Endothelial cell of umbilical vein (primary cell): ENCODE results near the gene CALML6. TPM values are rescaled to one million over a fixed set of nuclear protein-coding genes. Genes with fewer than 3 reads are reported as not detected.

ENCODE experiments used
- BruUV-seq: library from RNA; stranded (reverse); fragments of 400-500 nt; replicated peaks from 2 replicates; lab custom pipeline; 2021; lab: Mats Ljungman, UMichigan
- CTCF ChIA-PET: fragments of 300-600, 350-600 bp; sonication (Branson Sonifier 250); formaldehyde crosslinking; loops from one replicate; lab custom pipeline; 2021; ENCODE audit warnings: antibody characterized with exemption, inconsistent platforms; lab: Charles Lee
- POLR2A ChIA-PET: fragments of 300-600, 350-600 bp; sonication (Branson Sonifier 250); formaldehyde crosslinking; loops from one replicate; lab custom pipeline; 2021; ENCODE audit warnings: antibody characterized with exemption, inconsistent platforms; lab: Charles Lee
- DNase-seq: peaks from one replicate; pipeline ENCODE4 v3.0.0-alpha.2; 2011; ENCODE audit warnings: low read depth, low spot score
- FAIRE-seq: peaks from 2 replicates; lab custom pipeline; 2011; peaks lifted over from hg19 to GRCh38; lab: Jason Lieb, UNC
- H2AFZ ChIP-seq: 2 replicates; pipeline ENCODE4 v1.6.0; 2012; ENCODE audit warnings: low read depth, low read length, control low read depth, inconsistent platforms
- H3K27ac ChIP-seq: 2 replicates; pipeline ENCODE4 v1.5.1; 2011; ENCODE audit warnings: low read depth, mild to moderate bottlenecking, control low read depth, low read length, moderate library complexity; ENCODE audit not compliant: insufficient read depth
- H3K27me3 ChIP-seq, 2 experiments: 2 replicates each; pipeline versions ENCODE4 v1.6.0 to v1.6.1; 2011; ENCODE audit warnings: low read length in 2 of 2, mixed read lengths in 1 of 2; ENCODE audit not compliant: control insufficient read depth in 2 of 2, insufficient read depth in 2 of 2
- H3K36me3 ChIP-seq, 2 experiments: 2 replicates in 1 of 2; 3 replicates in 1 of 2; pipeline ENCODE4 v1.5.1; 2011; ENCODE audit warnings: low read length in 2 of 2, mild to moderate bottlenecking in 1 of 2, moderate library complexity in 1 of 2; ENCODE audit not compliant: control insufficient read depth in 2 of 2, insufficient read depth in 2 of 2; ENCODE audit errors: extremely low read depth in 1 of 2
- H3K4me1 ChIP-seq: 3 replicates; pipeline ENCODE4 v1.5.1; 2011; ENCODE audit warnings: mild to moderate bottlenecking, low read length; ENCODE audit not compliant: control insufficient read depth, insufficient read depth; ENCODE audit errors: extremely low read depth
- H3K4me2 ChIP-seq: 2 replicates; pipeline ENCODE4 v1.6.1; 2011; ENCODE audit warnings: low read length, control low read depth, mixed read lengths; ENCODE audit not compliant: insufficient read depth
- H3K4me3 ChIP-seq, 3 experiments: fragments of 200-600 bp in 1 of 3; sonication (generic), shearing (Covaris generic) in 1 of 3; replicated peaks in 1 of 3; 2 replicates each; pipeline ENCODE4 v1.5.1; 2011 to 2016; ENCODE audit warnings: control low read depth in 3 of 3, low read length in 3 of 3, mild to moderate bottlenecking in 2 of 3, inconsistent platforms in 1 of 3, low read depth in 1 of 3, moderate library complexity in 1 of 3; ENCODE audit not compliant: insufficient read depth in 1 of 3
- H3K79me2 ChIP-seq: 2 replicates; pipeline ENCODE4 v1.6.0; 2012; ENCODE audit warnings: low read length, inconsistent platforms; ENCODE audit not compliant: control insufficient read depth, insufficient read depth
- H3K9ac ChIP-seq: replicated peaks from 2 replicates; pipeline ENCODE3; 2011; ENCODE audit warnings: low read length, control low read depth; ENCODE audit not compliant: insufficient read depth; ENCODE audit errors: extremely low read depth
- H3K9me1 ChIP-seq: replicated peaks from 3 replicates; pipeline ENCODE4 v1.6.0; 2011; ENCODE audit warnings: mild to moderate bottlenecking, low read length; ENCODE audit not compliant: control insufficient read depth, insufficient read depth; ENCODE audit errors: extremely low read depth
- H3K9me3 ChIP-seq: replicated peaks from 2 replicates; pipeline ENCODE4 v1.5.1; 2012; ENCODE audit warnings: low read length, inconsistent platforms; ENCODE audit not compliant: control insufficient read depth, insufficient read depth
- H4K20me1 ChIP-seq: replicated peaks from 2 replicates; pipeline ENCODE3; 2011; ENCODE audit warnings: mild to moderate bottlenecking, low read length; ENCODE audit not compliant: control insufficient read depth, insufficient read depth; ENCODE audit errors: extremely low read depth
- CTCF ChIP-seq, 2 donors: IDR thresholded peaks; 1 replicate in 1 of 2; 2 replicates in 1 of 2; pipeline ENCODE4 v1.5.1; 2011; ENCODE audit warnings: low read length in 2 of 2, mild to moderate bottlenecking in 2 of 2, moderate library complexity in 2 of 2, control low read depth in 1 of 2, inconsistent platforms in 1 of 2, low read depth in 1 of 2; ENCODE audit not compliant: insufficient read depth in 1 of 2; ENCODE audit errors: extremely low read depth in 1 of 2
- EZH2 ChIP-seq: IDR thresholded peaks from 2 replicates; pipeline ENCODE4 v1.6.1; 2012; ENCODE audit warnings: borderline replicate concordance, low read depth, mild to moderate bottlenecking, moderate library complexity, low read length, inconsistent platforms; ENCODE audit not compliant: severe bottlenecking
- FOS ChIP-seq: IDR thresholded peaks from 2 replicates; pipeline ENCODE4 v1.6.1; 2011; ENCODE audit warnings: mild to moderate bottlenecking, low read length, moderate library complexity, borderline replicate concordance; ENCODE audit not compliant: insufficient read depth
- GATA2 ChIP-seq: IDR thresholded peaks from 2 replicates; pipeline ENCODE4 v1.7.0; 2011; ENCODE audit warnings: low read depth, mild to moderate bottlenecking, moderate library complexity, mixed read lengths, low read length; ENCODE audit not compliant: insufficient read length, insufficient read depth
- JUN ChIP-seq: IDR thresholded peaks from 2 replicates; pipeline ENCODE4 v1.6.1; 2011; ENCODE audit warnings: borderline replicate concordance, low read depth; ENCODE audit not compliant: insufficient read length, insufficient read depth
- MAX ChIP-seq: IDR thresholded peaks from 2 replicates; pipeline ENCODE4 v1.6.1; 2011; ENCODE audit not compliant: insufficient read depth, insufficient read length
- MYC ChIP-seq: IDR thresholded peaks from one replicate; pipeline ENCODE4 v1.6.1; 2011; ENCODE audit warnings: mild to moderate bottlenecking, low read depth, low read length
- POLR2A ChIP-seq: IDR thresholded peaks from 2 replicates; pipeline ENCODE4 v1.6.1; 2012; ENCODE audit warnings: low read depth, mild to moderate bottlenecking, control low read depth, low read length
- POLR2AphosphoS5 ChIP-seq: IDR thresholded peaks from 2 replicates; pipeline ENCODE4 v1.6.1; 2012; ENCODE audit warnings: low read depth, mild to moderate bottlenecking, control low read depth, low read length, moderate library complexity; ENCODE audit not compliant: insufficient read depth
- dilution Hi-C: fragments of 300-500 bp; cut with MboI; formaldehyde crosslinking; loops from one replicate; pipeline ENCODE4 v1.15.0; 2019; ENCODE audit warnings: low sequenced_read_pairs; ENCODE audit not compliant: extremely low pct_ligation_motif_present
- intact Hi-C: fragments of 100-400 bp; cut with micrococcal nuclease; formaldehyde crosslinking; loops from one replicate; pipeline ENCODE4 v1.10.0; 2022
- polyA plus RNA-seq, 4 experiments: library from polyadenylated mRNA; depleted of rRNA in 3 of 4; stranded (reverse) in 3 of 4; unstranded in 1 of 4; fragments of >200 nt; gene quantifications; 2 replicates each; pipeline versions ENCODE4 v1.2.1 to v1.2.3, GENCODE V29; 2011 to 2012; ENCODE audit warnings: missing spikeins in 1 of 4
- total RNA-seq: library from RNA; stranded (reverse); gene quantifications from 2 replicates; pipeline ENCODE4 v1.2.3, GENCODE V29; 2021

Gene CALML6
- total and polyA plus RNA-seq, 2 donors (not counting 3 experiments of a cell fraction or from before 2014, with no cell fraction given) = 0.36 to 0.44 TPM

GRCh38 chr1:1938613-1939295 is 23.7 kb downstream of the CALML6 start:
- peaks cover 2% of the 10 kb centered on the region for H3K9me3 ChIP-seq
- no peaks in the 10 kb centered on the region for H3K79me2 ChIP-seq
- CTCF ChIA-PET = no interaction called here
- no peak for DNase-seq
- H3K36me3 ChIP-seq = no peaks in the 10 kb centered on the region
- dilution Hi-C loops (no loop called here), intact Hi-C loops (no loop called here)
- H3K4me1 ChIP-seq = no peaks in the 10 kb centered on the region
- H3K4me2 ChIP-seq = no peak overlapping the region
- TF ChIP-seq FOS (no peak), EZH2 (no peak), POLR2A (no peak), GATA2 (no peak), CTCF (IDR thresholded peaks at IDR 0.05; ENCODE audit: extremely low read depth in 1 of 2, insufficient read depth in 1 of 2, low read depth in 1 of 2, low read length in 2 of 2) (no peak), POLR2AphosphoS5 (no peak), MYC (no peak), JUN (no peak), MAX (no peak)
- no peaks in the 10 kb centered on the region for H4K20me1 ChIP-seq
- POLR2A ChIA-PET = no interaction called here
- no peak for FAIRE-seq
- H3K4me3 ChIP-seq = no peak overlapping the region
- no peaks in the 10 kb centered on the region for H3K9me1 ChIP-seq
- H3K27me3 ChIP-seq = no peaks in the 10 kb centered on the region
- BruUV-seq = no TSS peak
- no peak overlapping the region for H3K9ac ChIP-seq
- no peak overlapping the region for H3K27ac ChIP-seq
- H2AFZ ChIP-seq = no peak overlapping the region
